ENCODE data around the gene RASSF8. TPM values are rescaled to one million over a fixed set of nuclear protein-coding genes. Genes with fewer than 3 reads are reported as not detected.
A peak's percentile ranks its signal among the peaks of the same experiment; 100 is the strongest.

RASSF8 gene
- total RNA-seq, 1 donor from 2014 or later, result 26.7 TPM

GRCh38 chr12:25985316-25986175 is 27.1 kb downstream of the RASSF8 start:
- intact Hi-C loops (cut with DNase I), result no loop called here
- DNase-seq, result no peak
- no peak for ATAC-seq (ENCODE audit: poor library complexity)

GRCh38 chr12:25986180-25986579 is 27.7 kb downstream of the RASSF8 start:
- intact Hi-C loops (cut with DNase I), result no loop called here
- DNase-seq (no peak), ATAC-seq (ENCODE audit: poor library complexity) (peak; percentile 40)

- intact Hi-C loops (cut with DNase I), result no loop called here
- no peak for DNase-seq
- no peak for ATAC-seq (ENCODE audit: poor library complexity)
These were observed 30.0 kb downstream of the RASSF8 start for GRCh38 chr12:25988505-25988904.

GRCh38 chr12:25990495-25990894 is 32.0 kb downstream of the RASSF8 start:
- no peak for ATAC-seq (ENCODE audit: poor library complexity)
- intact Hi-C loops (cut with DNase I), result no loop called here
- no peak for DNase-seq

- intact Hi-C loops (cut with DNase I), result no loop called here
- DNase-seq (no peak), ATAC-seq (ENCODE audit: poor library complexity) (no peak)
These were observed 33.7 kb downstream of the RASSF8 start for GRCh38 chr12:25992026-25992782.

GRCh38 chr12:25993901-25994651 is 35.6 kb downstream of the RASSF8 start:
- intact Hi-C loops (cut with DNase I), result no loop called here
- no peak for DNase-seq
- ATAC-seq (ENCODE audit: poor library complexity), result peak; percentile 38

- ATAC-seq (ENCODE audit: poor library complexity) (no peak), DNase-seq (no peak)
- intact Hi-C loops (cut with DNase I), result no loop called here
These were observed 36.6 kb downstream of the RASSF8 start for GRCh38 chr12:25994901-25995625.

GRCh38 chr12:25995906-25996305 is 37.4 kb downstream of the RASSF8 start:
- intact Hi-C loops (cut with DNase I), result no loop called here
- ATAC-seq (ENCODE audit: poor library complexity) (no peak), DNase-seq (no peak)

- DNase-seq (no peak), ATAC-seq (ENCODE audit: poor library complexity) (no peak)
- intact Hi-C loops (cut with DNase I), result no loop called here
These were observed 38.2 kb downstream of the RASSF8 start for GRCh38 chr12:25996677-25997076.

- DNase-seq (no peak), ATAC-seq (ENCODE audit: poor library complexity) (no peak)
- intact Hi-C loops (cut with DNase I), result no loop called here
These were observed 38.9 kb downstream of the RASSF8 start for GRCh38 chr12:25997201-25997963.

GRCh38 chr12:26000898-26001297 is 42.4 kb downstream of the RASSF8 start:
- ATAC-seq (ENCODE audit: poor library complexity) (no peak), DNase-seq (no peak)
- intact Hi-C loops (cut with DNase I), result no loop called here

- ATAC-seq (ENCODE audit: poor library complexity) (no peak), DNase-seq (no peak)
- intact Hi-C loops (cut with DNase I), result no loop called here
These were observed 43.0 kb downstream of the RASSF8 start for GRCh38 chr12:26001530-26001929.

GRCh38 chr12:26003065-26003464 is 44.6 kb downstream of the RASSF8 start:
- ATAC-seq (ENCODE audit: poor library complexity), result no peak
- intact Hi-C loops (cut with DNase I), result no loop called here

GRCh38 chr12:26007566-26007965 is 49.1 kb downstream of the RASSF8 start:
- DNase-seq (no peak), ATAC-seq (ENCODE audit: poor library complexity) (no peak)
- intact Hi-C loops (cut with DNase I), result no loop called here

More at GRCh38 chr12:26003065-26003464, 44.6 kb downstream of the RASSF8 start:
- DNase-seq, result no peak

- intact Hi-C loops (cut with DNase I), result no loop called here
- no peak for ATAC-seq (ENCODE audit: poor library complexity)
- DNase-seq, result no peak
These were observed 51.1 kb downstream of the RASSF8 start for GRCh38 chr12:26009593-26009992.

GRCh38 chr12:26010293-26010821 is 51.9 kb downstream of the RASSF8 start:
- intact Hi-C loops (cut with DNase I), result loop anchor here (5.0 kb wide), 1 partner anchor 53 kb away; the partner anchor contains the start of gene RASSF8
- DNase-seq (no peak), ATAC-seq (ENCODE audit: poor library complexity) (no peak)

- peak; percentile 94 for ATAC-seq (ENCODE audit: poor library complexity)
- no peak for DNase-seq
- intact Hi-C loops (cut with DNase I), result loop anchor here (5.0 kb wide), 1 partner anchor 54 kb away; the partner anchor contains the start of gene RASSF8
These were observed 52.6 kb downstream of the RASSF8 start for GRCh38 chr12:26011099-26011498.

Measured in Right ventricle myocardium superior (tissue), 1 donor.